AG09309 (cell line): ENCODE results near the gene MAST4.

Experiments
- DNase-seq: peaks from one replicate; pipeline ENCODE4 v3.0.0-alpha.2; 2010; ENCODE audit warnings: low read depth
- H3K4me3 ChIP-seq: 2 replicates; pipeline ENCODE4 v1.5.1; 2011; ENCODE audit warnings: mild to moderate bottlenecking, low read depth, low read length, moderate library complexity; ENCODE audit not compliant: control insufficient read depth
- TF ChIP-seq, protein P1 (sequence below): IDR thresholded peaks from 2 replicates; pipeline ENCODE4 v1.5.1; 2011; ENCODE audit warnings: mild to moderate bottlenecking, low read depth, low read length, inconsistent platforms; ENCODE audit not compliant: insufficient read depth, control insufficient read depth; ENCODE audit errors: missing control alignments

The MAST4 gene

DNA sequence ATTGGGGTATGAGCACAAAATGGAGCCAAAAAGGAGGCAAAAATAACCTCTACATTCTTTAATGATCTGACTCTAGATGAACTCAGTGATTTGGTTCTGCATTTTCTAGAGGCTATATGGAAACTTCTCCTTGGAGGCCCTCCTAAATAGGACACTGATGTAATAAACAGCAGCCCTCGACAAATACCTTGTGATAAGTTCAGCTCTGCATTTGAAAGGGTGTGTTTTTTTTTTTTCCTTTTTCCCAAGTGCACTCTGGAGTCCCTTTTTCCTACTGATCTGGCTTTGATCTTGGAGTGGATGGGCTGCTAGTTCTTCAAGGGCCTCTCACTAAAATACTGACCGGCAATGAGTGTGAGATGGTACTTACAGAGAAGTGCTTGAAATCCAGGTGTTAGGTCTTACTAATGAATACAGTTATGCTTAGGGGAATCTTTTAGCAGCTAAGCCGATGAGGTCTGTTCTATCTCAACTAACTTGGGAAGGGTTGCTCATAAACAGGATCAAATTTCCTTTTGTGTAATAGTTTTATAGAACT, 161.7 kb downstream of the MAST4 start:
- no peak for DNase-seq
- TF ChIP-seq, protein P1, sequence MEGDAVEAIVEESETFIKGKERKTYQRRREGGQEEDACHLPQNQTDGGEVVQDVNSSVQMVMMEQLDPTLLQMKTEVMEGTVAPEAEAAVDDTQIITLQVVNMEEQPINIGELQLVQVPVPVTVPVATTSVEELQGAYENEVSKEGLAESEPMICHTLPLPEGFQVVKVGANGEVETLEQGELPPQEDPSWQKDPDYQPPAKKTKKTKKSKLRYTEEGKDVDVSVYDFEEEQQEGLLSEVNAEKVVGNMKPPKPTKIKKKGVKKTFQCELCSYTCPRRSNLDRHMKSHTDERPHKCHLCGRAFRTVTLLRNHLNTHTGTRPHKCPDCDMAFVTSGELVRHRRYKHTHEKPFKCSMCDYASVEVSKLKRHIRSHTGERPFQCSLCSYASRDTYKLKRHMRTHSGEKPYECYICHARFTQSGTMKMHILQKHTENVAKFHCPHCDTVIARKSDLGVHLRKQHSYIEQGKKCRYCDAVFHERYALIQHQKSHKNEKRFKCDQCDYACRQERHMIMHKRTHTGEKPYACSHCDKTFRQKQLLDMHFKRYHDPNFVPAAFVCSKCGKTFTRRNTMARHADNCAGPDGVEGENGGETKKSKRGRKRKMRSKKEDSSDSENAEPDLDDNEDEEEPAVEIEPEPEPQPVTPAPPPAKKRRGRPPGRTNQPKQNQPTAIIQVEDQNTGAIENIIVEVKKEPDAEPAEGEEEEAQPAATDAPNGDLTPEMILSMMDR: no peak
- no peak overlapping the region for H3K4me3 ChIP-seq

DNA sequence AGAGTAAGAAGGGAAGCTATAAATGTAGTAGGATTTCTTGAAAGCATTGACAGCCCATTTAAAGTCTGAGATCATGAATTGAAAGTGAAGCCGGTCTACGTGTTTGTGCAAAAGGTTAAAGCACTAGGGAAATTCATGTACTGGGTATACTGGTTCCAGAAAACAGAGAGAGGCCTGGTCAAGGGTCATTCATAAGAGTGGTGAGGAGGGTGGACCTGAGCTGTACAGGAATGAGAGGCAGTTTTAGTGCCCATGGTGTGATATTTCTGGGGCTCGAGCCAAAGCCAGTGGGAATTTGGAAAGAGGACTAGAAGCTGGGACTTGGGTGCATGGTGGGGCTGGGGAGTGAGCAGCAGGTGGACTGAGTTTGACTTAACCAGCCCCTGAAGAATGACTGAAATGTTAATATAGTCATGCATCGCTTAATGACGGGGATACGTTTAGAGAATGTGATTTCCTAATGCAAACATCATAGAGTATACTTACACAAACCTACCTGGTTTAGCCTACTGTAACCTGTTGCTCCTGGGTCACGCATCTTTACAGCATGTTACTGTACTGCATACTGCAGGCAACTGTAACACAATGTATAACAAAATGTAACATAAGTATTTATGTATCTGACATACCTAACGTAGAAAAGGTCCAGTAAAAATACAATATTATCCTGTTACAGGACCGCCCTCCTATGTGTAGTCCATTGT, 173.0 kb downstream of the MAST4 start:
- H3K4me3 ChIP-seq: no peak overlapping the region
- TF ChIP-seq, protein P1: no peak
- no peak for DNase-seq

DNA sequence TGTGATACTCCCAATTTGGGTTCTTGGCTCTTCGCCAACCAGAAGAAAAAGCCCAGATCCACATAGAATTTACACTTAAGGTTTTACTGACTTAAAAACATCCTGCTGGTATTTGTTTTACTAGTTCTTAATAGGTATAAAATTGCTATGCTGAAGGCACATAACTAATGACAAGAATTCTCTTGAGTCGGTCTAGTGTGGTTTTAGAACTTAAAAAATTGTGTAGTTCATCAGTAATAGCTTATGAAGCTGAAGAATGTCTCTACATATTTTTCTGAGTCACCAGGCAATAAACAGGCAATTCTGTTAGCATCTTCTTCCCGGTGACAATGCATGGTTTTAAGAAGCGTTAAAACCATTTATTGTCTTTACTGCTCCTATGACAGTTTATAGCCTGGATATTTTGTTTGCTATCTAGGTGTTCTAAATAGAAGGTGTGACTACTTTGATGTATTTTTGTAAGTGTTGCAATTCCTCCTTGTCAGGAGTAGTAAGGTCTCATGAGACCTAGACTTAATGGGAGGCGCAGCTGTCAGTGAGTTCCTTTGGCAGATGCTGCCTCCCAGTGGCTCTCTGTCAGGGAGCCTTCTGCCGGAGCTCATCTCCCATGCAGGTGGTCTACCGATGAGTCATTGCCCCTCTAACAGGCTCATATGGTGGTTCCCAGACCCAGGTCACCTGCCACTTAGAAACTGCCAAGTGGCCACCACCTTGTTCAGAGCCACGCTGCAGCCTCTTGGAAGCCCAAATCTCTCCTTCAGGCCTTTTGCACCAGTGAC, 173.8 kb downstream of the MAST4 start:
- TF ChIP-seq, protein P1: peak; percentile 16
- H3K4me3 ChIP-seq: no peak overlapping the region
- DNase-seq: no peak

DNA sequence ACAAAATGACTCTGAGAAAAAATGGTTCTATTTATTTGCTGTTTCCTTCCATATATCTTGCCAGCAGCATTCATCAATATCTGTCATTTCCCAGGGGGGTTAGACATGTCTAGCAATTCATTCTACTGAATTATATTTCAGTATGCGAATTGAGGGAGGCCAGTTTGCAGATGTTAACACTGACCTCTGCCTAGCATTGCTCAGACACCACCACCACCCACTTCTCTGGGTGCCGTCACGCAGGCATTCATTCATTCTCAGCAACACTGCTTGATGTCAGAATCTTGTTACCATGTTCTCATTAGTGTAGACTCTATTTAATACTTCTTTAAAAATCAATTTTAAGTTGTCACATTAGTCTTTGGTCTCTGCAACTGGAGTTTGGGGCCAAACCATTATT, 181.7 kb downstream of the MAST4 start:
- DNase-seq: no peak
- H3K4me3 ChIP-seq: no peak overlapping the region
- TF ChIP-seq, protein P1: no peak

DNA sequence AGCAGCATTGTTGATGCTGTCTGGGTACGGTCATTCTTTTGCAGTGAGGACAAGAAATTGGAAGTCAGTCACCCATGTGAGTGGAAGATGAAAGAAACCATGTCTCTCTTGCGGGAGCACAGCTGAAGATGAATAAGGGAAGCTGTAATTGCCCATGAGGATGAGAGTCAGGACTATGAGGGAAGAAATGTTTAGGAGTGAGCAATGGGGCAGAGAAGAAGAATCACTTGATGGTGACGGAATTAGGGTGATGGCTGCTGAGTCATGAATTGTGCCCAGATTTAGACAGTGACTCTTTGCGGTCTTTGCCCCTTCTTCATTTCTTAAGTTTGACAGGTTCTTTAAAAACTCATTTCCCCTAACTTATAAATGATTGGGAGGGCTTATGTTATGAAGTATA, 183.3 kb downstream of the MAST4 start:
- DNase-seq: no peak
- TF ChIP-seq, protein P1: no peak
- H3K4me3 ChIP-seq: no peak overlapping the region

DNA sequence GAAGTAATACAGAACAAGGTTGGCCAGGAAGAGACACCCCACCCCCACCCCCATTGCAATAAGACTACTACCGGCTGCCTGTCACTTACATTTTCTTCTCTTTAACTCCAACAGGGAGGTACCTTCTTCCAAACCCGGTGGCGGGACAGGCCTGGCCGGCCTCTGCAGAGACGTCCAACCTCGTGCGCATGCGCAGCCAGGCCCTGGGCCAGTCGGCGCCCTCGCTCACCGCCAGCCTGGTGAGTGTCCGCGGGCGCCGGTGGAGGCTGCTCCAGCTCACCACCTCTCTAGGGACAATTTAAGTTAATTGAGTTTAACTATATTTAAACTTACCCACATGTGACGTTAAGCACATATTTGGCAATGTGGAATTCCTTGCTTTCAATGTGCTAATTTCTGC, 192.4 kb downstream of the MAST4 start:
- TF ChIP-seq, protein P1: no peak
- H3K4me3 ChIP-seq: no peak overlapping the region
- DNase-seq: no peak
